Hindlimb muscle (tissue), 1 donor: ENCODE results near the gene DHFR. TPM values are rescaled to one million over a fixed set of nuclear protein-coding genes. Genes with fewer than 3 reads are reported as not detected.

Source experiments
- DNase-seq: peaks from one replicate; pipeline ENCODE4 v3.0.0-alpha.2; 2013
- polyA plus RNA-seq: library from polyadenylated mRNA; unstranded; fragments of 120-200 nt; gene quantifications from one replicate; pipeline ENCODE4 v1.2.1, GENCODE V29; 2013; ENCODE audit not compliant: insufficient read length

Gene DHFR
- polyA plus RNA-seq, 1 donor = 21.7 TPM

DNA sequence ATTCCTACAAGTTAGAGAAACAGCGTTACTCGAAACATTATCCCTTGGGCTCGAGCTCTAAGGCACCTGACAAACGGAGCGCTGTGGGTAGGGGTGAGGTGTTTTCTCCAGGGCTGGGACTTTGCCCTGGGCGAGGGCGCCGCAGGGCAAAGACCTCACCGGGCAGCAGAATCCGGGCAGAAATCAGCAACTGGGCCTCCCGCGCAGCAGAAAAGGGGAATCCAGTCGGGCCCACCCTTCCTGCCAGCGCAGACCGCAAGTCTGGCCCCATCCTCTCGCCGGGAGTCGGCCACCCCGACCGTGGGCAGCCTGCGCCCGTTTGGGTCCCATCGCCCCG lies 761 bp downstream of the DHFR start:
- DNase-seq = no peak

GRCh38 chr5:80653502-80653901 lies 1.3 kb downstream of the DHFR start:
- DNase-seq = no peak

DNA sequence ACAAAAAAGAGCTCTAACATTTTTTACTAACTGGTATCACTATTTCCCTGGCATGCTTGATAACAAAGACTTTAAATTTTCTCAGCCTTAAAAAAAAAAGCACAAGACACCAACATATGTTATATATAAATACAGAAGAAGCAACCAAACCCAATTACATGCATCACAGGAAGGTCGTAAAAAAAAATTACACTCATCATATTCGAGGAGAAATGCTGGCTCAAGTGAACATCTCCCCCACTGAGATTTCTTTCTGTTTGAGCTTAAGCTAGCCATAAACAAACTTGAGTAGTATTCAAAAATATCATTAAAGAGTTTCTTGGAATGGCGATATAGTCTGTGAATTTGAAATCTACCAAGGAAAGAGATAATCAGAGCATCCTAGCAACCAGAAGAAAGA lies 7.9 kb downstream of the DHFR start:
- no peak for DNase-seq

DNA sequence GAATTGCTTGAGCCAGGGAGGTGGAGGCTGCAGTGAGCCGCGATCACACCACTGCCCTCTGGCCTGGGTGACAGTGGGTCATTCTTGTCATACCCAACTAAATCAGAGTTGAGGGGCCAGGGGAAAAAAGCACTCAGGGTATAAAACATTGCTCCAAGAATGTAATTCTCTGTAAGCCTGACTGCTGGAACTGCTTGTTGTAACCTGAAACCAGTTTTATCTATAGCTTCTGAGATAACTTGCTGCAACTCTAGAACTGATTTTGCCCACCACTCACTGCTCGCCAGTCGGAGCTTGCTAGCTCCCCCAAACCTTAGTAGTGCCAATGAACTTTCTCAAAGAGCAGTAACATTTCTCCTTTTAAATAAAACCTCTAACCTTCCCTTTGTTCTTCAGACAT lies 9.9 kb downstream of the DHFR start:
- no peak for DNase-seq

DNA sequence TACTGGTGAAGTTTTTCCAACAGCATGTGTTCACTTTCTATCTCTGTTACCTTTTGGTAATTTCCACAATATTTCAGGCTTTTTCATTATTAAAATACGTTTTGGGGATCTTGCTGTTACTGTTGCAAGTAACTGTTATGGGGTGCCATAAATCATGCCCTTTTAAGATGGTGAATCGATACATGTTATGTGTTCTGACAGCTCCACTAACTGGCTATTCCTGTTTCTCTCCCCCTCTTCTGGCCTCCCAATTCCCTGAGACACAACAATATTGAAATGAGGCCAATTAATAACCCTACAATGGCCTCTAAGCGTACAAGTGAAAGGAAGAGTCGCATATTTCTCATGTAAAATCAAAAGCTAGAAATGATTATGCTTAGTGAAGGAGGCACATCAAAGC lies 13.4 kb downstream of the DHFR start:
- DNase-seq = no peak

DNA sequence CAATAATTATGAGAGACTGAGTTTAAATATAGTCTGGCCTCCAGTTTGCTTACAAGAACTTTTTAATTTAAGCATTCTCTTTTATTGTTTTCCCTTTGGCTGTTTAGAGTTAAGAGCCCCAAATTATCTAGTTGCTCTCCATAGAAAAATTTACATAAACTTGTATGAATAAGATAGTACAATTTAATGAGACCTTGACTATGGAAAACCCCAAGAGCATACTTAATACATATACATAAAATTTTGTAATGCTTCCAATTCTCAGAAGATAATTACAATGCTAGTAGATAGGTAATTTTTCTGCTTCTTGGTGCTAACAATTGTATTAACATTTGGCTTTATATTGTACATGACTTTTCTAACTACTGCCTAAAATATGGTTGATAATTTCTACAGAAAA lies 20.6 kb downstream of the DHFR start:
- no peak for DNase-seq

DNA sequence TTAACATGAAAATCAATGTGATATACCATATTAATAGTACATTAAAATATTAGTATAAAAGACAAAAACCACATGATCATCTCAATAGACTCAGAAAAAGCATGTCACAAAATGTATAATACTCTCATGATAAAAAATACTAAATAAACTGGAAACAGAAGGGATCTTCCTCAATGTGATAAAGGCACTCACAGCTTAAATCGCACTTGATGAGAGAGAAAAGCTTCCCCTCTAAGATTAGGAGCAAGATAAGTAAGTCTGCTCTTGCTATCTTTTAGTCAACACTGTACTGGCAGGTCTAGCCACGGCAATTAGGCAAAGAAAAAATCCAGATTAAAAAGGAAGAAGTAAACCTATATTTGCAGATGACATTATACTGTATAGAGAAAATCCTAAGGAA lies 22.1 kb downstream of the DHFR start:
- DNase-seq = no peak

- DNase-seq = no peak
Measured at GRCh38 chr5:80631278-80632259, 23.2 kb downstream of the DHFR start.

GRCh38 chr5:80629281-80629680 lies 25.5 kb downstream of the DHFR start:
- no peak for DNase-seq

DNA sequence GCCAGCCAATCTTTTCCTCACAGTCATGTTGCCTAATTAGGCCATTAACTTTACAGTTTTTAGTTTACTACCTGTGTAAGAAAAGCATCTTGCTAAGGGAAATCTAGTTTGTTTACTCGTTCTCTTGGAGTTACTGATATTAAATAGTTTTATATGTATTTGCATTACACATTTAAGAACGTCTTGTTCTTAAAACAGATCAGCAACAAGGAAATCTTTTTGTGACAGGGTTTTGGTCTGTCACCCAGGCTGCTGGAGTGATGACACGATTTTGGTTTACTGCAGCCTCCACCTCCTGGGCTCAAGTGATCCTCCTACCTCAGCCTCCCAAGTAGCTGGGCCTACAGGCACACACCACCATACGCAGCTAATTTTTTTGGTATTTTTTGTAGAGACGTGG lies 29.6 kb downstream of the DHFR start:
- no peak for DNase-seq

DNA sequence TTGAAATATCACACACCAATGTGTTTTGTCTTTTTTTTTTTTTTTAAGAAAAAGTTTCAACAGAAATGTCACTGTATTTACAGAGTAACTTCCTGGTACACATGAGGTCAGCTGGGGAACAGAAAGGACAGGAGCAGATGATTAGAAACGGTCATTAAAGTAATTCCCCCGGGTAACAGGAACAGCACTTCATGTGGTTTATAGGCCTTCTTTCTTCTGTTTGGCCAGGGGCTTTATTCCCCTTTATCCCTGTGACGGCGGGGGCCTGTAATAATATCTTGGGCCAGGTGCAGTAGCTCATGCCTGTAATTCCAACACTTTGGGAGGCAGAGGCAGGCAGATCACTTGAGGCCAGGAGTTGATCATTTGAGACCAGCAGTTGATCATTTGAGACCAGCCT lies 30.8 kb downstream of the DHFR start:
- no peak for DNase-seq

- no peak for DNase-seq
Measured at GRCh38 chr5:80622756-80623155, 32.0 kb downstream of the DHFR start.

- DNase-seq = no peak
Measured at GRCh38 chr5:80620211-80620610, 34.6 kb downstream of the DHFR start.

GRCh38 chr5:80619086-80619485 lies 35.7 kb downstream of the DHFR start:
- DNase-seq = no peak

- DNase-seq = no peak
Measured at GRCh38 chr5:80618438-80618837, 36.3 kb downstream of the DHFR start.

- no peak for DNase-seq
Measured at GRCh38 chr5:80615266-80615914, 39.4 kb downstream of the DHFR start.

DNA sequence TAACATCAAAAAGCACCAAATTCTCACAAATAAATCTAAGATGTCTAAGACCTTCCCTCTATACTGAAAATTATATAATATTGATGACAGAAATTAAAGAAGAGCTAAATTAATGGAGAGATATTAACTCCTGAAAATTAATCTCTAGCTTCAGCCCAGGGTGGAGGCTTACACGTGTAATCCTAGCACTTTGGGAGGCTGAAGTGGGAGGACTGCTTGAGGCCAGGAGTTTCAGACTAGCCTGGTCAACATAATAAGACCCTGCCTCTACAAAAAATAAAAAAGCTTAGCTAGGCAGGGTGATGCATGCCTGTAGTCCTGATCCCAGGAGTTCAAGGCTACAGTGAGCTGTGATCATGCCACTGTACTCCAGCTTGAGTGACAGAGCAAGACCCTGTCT lies 45.1 kb downstream of the DHFR start:
- DNase-seq = no peak

GRCh38 chr5:80608731-80609130 lies 46.1 kb downstream of the DHFR start:
- DNase-seq = no peak

DNA sequence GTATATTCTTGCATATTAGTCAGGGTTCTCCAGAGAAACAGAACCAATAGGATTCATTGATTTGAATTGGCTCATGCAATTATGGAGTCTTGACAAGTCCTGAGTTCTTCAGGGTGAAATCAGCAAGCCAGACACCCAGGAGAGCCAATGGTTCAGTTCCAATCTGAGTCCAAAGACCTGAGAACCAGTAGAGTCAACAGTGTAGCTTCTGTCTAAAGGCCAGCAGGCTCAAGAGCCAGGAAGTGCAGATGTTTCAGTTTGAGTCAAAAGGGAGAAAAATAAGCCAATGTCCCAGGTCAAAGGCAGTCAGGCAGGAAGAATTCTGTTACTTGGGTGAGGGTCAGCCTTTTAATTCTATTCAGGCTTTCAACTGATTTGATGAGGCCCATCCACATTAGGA lies 47.0 kb downstream of the DHFR start:
- no peak for DNase-seq

GRCh38 chr5:80607343-80607742 lies 47.4 kb downstream of the DHFR start:
- no peak for DNase-seq

DNA sequence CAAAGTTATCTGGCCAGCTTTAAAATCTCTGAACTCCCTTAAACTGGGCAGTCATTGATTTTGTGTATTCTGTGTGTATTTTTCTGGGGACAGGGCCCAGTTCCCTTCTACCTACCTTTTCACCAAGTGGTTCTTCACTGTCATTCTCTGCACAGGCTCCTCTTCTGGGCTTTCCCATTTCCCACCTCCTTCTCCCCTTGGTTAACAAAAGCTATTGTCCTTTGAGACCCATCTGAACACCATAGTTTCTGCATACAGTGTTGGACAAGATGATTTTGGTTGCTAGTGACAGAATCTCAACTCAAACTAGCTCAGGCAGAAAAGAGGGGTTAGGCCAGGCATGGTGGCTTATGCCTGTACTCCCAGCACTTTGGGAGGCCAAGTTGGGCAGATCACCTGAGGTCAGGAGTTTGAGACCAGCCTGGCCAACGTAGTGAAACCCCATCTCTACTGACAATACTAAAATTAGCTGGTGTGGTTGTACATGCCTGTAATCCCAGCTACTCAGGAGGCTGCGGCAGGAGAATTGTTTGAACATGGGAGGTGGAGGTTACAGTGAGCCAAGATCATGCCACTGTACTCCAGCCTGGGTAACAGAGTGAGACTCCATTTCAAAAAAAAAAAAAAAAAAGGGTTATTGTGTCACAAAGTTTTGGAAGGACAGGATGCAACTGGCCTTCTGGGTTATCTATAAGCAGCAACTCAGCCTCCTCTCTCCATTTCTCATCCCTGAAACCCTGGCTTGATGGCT lies 53.7 kb downstream of the DHFR start:
- DNase-seq = no peak

- DNase-seq = no peak
Measured at GRCh38 chr5:80597500-80597899, 57.3 kb downstream of the DHFR start.

DNA sequence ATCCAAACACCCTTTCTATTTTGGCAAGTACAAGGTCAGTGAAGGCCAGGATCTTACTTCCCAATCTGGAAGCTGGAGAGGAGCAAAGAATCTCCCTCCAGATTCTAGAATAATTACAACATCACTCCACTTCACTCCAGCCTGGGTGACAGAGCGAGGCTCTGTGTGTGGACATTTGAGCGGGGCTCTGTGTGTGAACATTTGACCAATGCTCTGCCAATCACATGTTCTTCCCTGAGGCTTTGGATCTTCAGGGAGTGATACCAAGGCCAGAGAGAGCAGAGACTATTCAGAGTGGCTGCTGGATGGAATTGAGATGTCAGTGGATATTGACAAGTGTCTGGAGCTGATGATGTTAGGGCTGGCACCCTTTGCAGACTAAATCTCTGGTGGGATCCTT lies 60.0 kb downstream of the DHFR start:
- no peak for DNase-seq

- DNase-seq = no peak
Measured at GRCh38 chr5:80592761-80593160, 62.0 kb downstream of the DHFR start.
